Left lung (tissue), 10 donors: ENCODE measurements around the gene ITGA1. TPM values are rescaled to one million over a fixed set of nuclear protein-coding genes. Genes with fewer than 3 reads are reported as not detected.
A peak's percentile ranks its signal among the peaks of the same experiment; 100 is the strongest.
"Not testable (repeated sequence)": the region's sequence is repeated elsewhere in the genome, so short reads cannot be mapped to it uniquely, and the experiment has no call there.

Experiments used
- ATAC-seq: fragments of 200-7000 bp; cut with Tn5 transposase; one replicate; pipeline ENCODE4 v1.9.1; 2020; ENCODE audit warnings: moderate library complexity
- DNase-seq, 4 donors: peaks; one replicate each; pipeline ENCODE4 v3.0.0-alpha.2; 2013 to 2020
- H3K27ac ChIP-seq, 2 donors: fragments of 200-600 bp; sonication (generic) in 1 of 2; one replicate each; pipeline versions ENCODE4 v1.5.0 to v1.8.0; 2020 to 2021
- H3K27me3 ChIP-seq, 2 donors: fragments of 200-600 bp; sonication (generic) in 1 of 2; one replicate each; pipeline versions ENCODE4 v1.5.0 to v1.8.0; 2020 to 2021
- H3K36me3 ChIP-seq, 2 donors: fragments of 200-600 bp; sonication (generic) in 1 of 2; one replicate each; pipeline versions ENCODE4 v1.5.0 to v1.8.0; 2020 to 2021
- H3K4me1 ChIP-seq, 2 donors: fragments of 200-600 bp; one replicate each; pipeline ENCODE4 v1.8.0; 2021
- H3K4me3 ChIP-seq, 2 donors: fragments of 200-600 bp; sonication (generic) in 1 of 2; one replicate each; pipeline versions ENCODE4 v1.5.0 to v1.8.0; 2020 to 2021; ENCODE audit warnings: mild to moderate bottlenecking in 1 of 2
- H3K9me3 ChIP-seq, 2 donors: fragments of 200-600 bp; sonication (generic) in 1 of 2; one replicate each; pipeline versions ENCODE4 v1.5.0 to v1.8.0; 2020 to 2021
- intact Hi-C, 2 donors: fragments of 100-400 bp; cut with DNase I; formaldehyde crosslinking; loops; one replicate each; pipeline versions ENCODE4 v1.11.2 to v1.14.2; 2022
- polyA plus RNA-seq, 6 donors: library from polyadenylated mRNA; unstranded; fragments of 120-200 nt; gene quantifications; one replicate each; pipeline ENCODE4 v1.2.1, GENCODE V29; 2013; ENCODE audit not compliant: insufficient read length in 6 of 6
- total RNA-seq, 2 donors: library from RNA; stranded (reverse); fragmentation: NEBNext Ultra II Directional; extraction: Animal tissue kit (Norgen Biotek cat#: 25700); gene quantifications; one replicate each; pipeline ENCODE4 v1.2.1, GENCODE V29; 2021
- TF ChIP-seq, protein P1 (sequence below), 2 donors: fragments of 200-600 bp; sonication (generic) in 1 of 2; IDR thresholded peaks; one replicate each; pipeline versions ENCODE4 v1.5.0 to v1.8.0; 2021; ENCODE audit warnings: antibody characterized with exemption in 2 of 2
- donor health status: DM: no; HTN: yes; CAD: no.
- donor health status: DM: no; HTN: no; CAD: no.

The ITGA1 gene
- total and polyA plus RNA-seq, 8 donors: 67.8 to 127 (median 88.2) TPM

GRCh38 chr5:52842111-52842510 is 54.4 kb downstream of the ITGA1 start:
- Histone ChIP-seq H3K27me3 (no peaks in the 10 kb centered on the region), H3K9me3 (no peaks in the 10 kb centered on the region), H3K27ac (no peak overlapping the region), H3K4me1 (peaks cover 5 to 17% of the 10 kb centered on the region in 2 donors), H3K36me3 (no peaks in the 10 kb centered on the region), H3K4me3 (no peak overlapping the region)
- TF ChIP-seq, protein P1, sequence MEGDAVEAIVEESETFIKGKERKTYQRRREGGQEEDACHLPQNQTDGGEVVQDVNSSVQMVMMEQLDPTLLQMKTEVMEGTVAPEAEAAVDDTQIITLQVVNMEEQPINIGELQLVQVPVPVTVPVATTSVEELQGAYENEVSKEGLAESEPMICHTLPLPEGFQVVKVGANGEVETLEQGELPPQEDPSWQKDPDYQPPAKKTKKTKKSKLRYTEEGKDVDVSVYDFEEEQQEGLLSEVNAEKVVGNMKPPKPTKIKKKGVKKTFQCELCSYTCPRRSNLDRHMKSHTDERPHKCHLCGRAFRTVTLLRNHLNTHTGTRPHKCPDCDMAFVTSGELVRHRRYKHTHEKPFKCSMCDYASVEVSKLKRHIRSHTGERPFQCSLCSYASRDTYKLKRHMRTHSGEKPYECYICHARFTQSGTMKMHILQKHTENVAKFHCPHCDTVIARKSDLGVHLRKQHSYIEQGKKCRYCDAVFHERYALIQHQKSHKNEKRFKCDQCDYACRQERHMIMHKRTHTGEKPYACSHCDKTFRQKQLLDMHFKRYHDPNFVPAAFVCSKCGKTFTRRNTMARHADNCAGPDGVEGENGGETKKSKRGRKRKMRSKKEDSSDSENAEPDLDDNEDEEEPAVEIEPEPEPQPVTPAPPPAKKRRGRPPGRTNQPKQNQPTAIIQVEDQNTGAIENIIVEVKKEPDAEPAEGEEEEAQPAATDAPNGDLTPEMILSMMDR (IDR thresholded peaks at IDR 0.05): no peak
- intact Hi-C loops: no loop called here
- ATAC-seq: no peak
- DNase-seq: no peak

GRCh38 chr5:52844885-52845284 is 57.2 kb downstream of the ITGA1 start:
- no peaks in the 10 kb centered on the region for H3K36me3 ChIP-seq
- no peak overlapping the region for H3K4me3 ChIP-seq

DNA sequence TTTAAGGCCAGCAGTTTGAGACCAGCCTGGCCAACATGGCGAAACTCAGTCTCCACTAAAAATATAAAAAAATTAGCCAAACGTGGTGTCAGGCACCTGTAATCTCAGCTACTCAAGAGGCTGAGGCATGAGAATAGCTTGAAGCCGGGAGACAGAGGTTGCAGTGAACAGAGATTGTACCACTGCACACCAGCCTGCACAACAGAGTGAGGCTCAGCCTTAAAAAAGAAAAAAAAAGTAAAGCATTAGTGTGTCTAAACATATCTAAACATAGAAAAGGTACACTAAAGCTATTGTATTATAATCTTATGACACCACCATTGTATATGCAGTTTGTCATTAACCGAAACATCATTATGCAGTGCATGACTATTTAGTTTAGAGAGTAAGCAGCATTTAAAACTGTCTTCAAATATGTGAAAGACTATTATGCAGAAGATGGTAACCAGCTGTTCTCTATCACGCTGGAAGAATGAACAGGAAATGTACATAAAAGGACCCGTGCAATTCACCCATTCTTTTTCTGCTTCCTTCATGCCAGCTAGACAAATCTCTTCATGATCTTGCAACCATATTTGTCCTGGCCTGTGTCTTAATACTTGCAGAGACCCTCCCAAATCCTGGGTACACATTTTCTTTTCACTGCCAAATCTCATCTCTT is 58.6 kb downstream of the ITGA1 start:
- no peak overlapping the region for H3K4me3 ChIP-seq
- no peaks in the 10 kb centered on the region for H3K9me3 ChIP-seq
- peaks cover 0 to 17% of the 10 kb centered on the region in 2 donors for H3K4me1 ChIP-seq
- TF ChIP-seq, protein P1 (IDR thresholded peaks at IDR 0.05): no peak
- peak overlapping the region in 1 of 2 donors; percentile 14 for H3K27ac ChIP-seq
- H3K27me3 ChIP-seq: no peaks in the 10 kb centered on the region
- H3K36me3 ChIP-seq: no peaks in the 10 kb centered on the region
- intact Hi-C loops: no loop called here
- DNase-seq (peak in 2 of 4 donors; percentile 48 to 68), ATAC-seq (no peak)

More at GRCh38 chr5:52844885-52845284, 57.2 kb downstream of the ITGA1 start:
- DNase-seq (peak in 1 of 4 donors; percentile 48), ATAC-seq (no peak)
- intact Hi-C loops: no loop called here
- H3K27ac ChIP-seq: peak overlapping the region in 1 of 2 donors; percentile 6
- H3K9me3 ChIP-seq: no peaks in the 10 kb centered on the region
- peaks cover 4 to 17% of the 10 kb centered on the region in 2 donors for H3K4me1 ChIP-seq
- no peaks in the 10 kb centered on the region for H3K27me3 ChIP-seq
- TF ChIP-seq, protein P1 (IDR thresholded peaks at IDR 0.05): no peak

DNA sequence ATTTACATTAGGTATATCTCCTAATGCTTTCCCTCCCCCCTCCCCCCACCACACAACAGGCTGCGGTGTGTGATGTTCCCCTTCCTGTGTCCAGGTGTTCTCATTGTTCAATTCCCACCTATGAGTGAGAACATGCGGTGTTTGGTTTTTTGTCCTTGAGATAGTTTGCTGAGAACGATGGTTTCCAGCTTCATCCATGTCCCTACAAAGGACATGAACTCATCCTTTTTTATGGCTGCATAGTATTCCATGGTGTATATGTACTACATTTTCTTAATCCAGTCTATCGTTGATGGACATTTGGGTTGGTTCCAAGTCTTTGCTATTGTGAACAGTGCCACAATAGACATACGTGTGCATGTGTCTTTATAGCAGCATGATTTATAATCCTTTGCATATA is 61.0 kb downstream of the ITGA1 start:
- H3K4me1 ChIP-seq: peaks cover 0 to 14% of the 10 kb centered on the region in 2 donors
- H3K9me3 ChIP-seq, ATAC-seq, H3K27me3 ChIP-seq, H3K36me3 ChIP-seq, H3K27ac ChIP-seq, intact Hi-C loops, DNase-seq, H3K4me3 ChIP-seq: not testable (repeated sequence)

- no peak for DNase-seq
- Histone ChIP-seq H3K27ac (no peak overlapping the region), H3K4me3 (no peak overlapping the region), H3K36me3 (no peaks in the 10 kb centered on the region), H3K27me3 (no peaks in the 10 kb centered on the region), H3K4me1 (peaks cover 0 to 10% of the 10 kb centered on the region in 2 donors), H3K9me3 (no peaks in the 10 kb centered on the region)
- no peak for ATAC-seq
- TF ChIP-seq, protein P1 (IDR thresholded peaks at IDR 0.05): no peak
- intact Hi-C loops: no loop called here
Observed at GRCh38 chr5:52849544-52849943, 61.8 kb downstream of the ITGA1 start.
